Type B pancreatic cell (in vitro differentiated cells): ENCODE measurements around the gene FRAT1. TPM values are rescaled to one million over a fixed set of nuclear protein-coding genes. Genes with fewer than 3 reads are reported as not detected.
A peak's percentile ranks its signal among the peaks of the same experiment; 100 is the strongest.
"Not testable (repeated sequence)": the region's sequence is repeated elsewhere in the genome, so short reads cannot be mapped to it uniquely, and the experiment has no call there.

ENCODE experiments used
- DNase-seq: peaks from one replicate; pipeline ENCODE4 v3.0.0; 2021; ENCODE audit warnings: mixed read lengths; ENCODE audit not compliant: unreplicated experiment; ENCODE audit errors: extremely low spot score
- H3K27ac Mint-ChIP-seq: 2 replicates; pipeline ENCODE4 v1.8.0; 2021; ENCODE audit warnings: mild to moderate bottlenecking, mixed read lengths
- H3K27me3 Mint-ChIP-seq: 2 replicates; pipeline ENCODE4 v1.8.0; 2021; ENCODE audit warnings: mixed read lengths
- H3K36me3 Mint-ChIP-seq: 2 replicates; pipeline ENCODE4 v1.8.0; 2021; ENCODE audit warnings: mixed read lengths
- H3K4me1 Mint-ChIP-seq: one replicate; pipeline ENCODE4 v1.8.0; 2021; ENCODE audit warnings: mixed read lengths; ENCODE audit not compliant: unreplicated experiment
- H3K4me3 Mint-ChIP-seq: 2 replicates; pipeline ENCODE4 v1.8.0; 2021; ENCODE audit warnings: mild to moderate bottlenecking, mixed read lengths
- H3K9me3 Mint-ChIP-seq: 2 replicates; pipeline ENCODE4 v1.8.0; 2021; ENCODE audit warnings: mixed read lengths
- total RNA-seq: library from RNA; stranded (reverse); gene quantifications from 2 replicates; pipeline ENCODE4 v1.2.1, GENCODE V29; 2021; ENCODE audit warnings: low replicate concordance
- TF ChIP-seq, protein P1 (sequence below): fragments of 200-600 bp; sonication (generic); conservative IDR thresholded peaks from 2 replicates; pipeline ENCODE4 v1.5.0; 2021; ENCODE audit warnings: antibody characterized with exemption, mild to moderate bottlenecking

Gene FRAT1
- total RNA-seq, 1 donor from 2014 or later = 4.7 TPM

DNA sequence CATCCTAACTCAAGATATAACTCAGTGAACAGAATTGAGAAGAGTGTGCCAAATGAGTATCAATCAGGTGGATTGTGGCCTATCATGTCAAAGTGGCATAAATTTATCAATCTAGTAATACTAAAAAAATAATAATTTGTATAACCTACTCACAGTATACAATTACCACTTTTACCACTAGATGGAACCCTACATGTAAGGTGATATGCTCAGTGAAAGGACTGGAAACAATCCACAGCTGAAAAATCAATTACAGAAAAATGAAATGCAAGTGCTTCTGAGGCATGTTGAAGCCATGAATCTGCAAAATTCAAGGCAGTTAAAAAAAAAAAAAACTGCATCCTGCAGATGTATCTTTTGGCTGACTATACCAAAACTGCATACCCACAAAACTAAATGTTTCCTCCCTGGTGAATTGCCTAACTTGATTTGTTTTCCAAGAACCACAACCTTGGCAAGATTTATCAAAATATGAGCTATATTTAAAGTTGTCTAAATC is 40.5 kb upstream of the FRAT1 start:
- no peak overlapping the region for H3K4me3 Mint-ChIP-seq
- H3K4me1 Mint-ChIP-seq = peaks cover 6% of the 10 kb centered on the region
- H3K27ac Mint-ChIP-seq = peak overlapping the region; percentile 20
- H3K36me3 Mint-ChIP-seq = no peaks in the 10 kb centered on the region
- TF ChIP-seq, protein P1, sequence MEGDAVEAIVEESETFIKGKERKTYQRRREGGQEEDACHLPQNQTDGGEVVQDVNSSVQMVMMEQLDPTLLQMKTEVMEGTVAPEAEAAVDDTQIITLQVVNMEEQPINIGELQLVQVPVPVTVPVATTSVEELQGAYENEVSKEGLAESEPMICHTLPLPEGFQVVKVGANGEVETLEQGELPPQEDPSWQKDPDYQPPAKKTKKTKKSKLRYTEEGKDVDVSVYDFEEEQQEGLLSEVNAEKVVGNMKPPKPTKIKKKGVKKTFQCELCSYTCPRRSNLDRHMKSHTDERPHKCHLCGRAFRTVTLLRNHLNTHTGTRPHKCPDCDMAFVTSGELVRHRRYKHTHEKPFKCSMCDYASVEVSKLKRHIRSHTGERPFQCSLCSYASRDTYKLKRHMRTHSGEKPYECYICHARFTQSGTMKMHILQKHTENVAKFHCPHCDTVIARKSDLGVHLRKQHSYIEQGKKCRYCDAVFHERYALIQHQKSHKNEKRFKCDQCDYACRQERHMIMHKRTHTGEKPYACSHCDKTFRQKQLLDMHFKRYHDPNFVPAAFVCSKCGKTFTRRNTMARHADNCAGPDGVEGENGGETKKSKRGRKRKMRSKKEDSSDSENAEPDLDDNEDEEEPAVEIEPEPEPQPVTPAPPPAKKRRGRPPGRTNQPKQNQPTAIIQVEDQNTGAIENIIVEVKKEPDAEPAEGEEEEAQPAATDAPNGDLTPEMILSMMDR = peak; percentile 82
- no peak for DNase-seq
- no peaks in the 10 kb centered on the region for H3K9me3 Mint-ChIP-seq
- H3K27me3 Mint-ChIP-seq = no peaks in the 10 kb centered on the region

GRCh38 chr10:97279121-97279815 is 39.8 kb upstream of the FRAT1 start:
- Mint-ChIP-seq H3K9me3 (no peaks in the 10 kb centered on the region), H3K36me3 (no peaks in the 10 kb centered on the region), H3K4me3 (no peak overlapping the region), H3K4me1 (peaks cover 6% of the 10 kb centered on the region), H3K27ac (peak overlapping the region; percentile 20), H3K27me3 (no peaks in the 10 kb centered on the region)
- DNase-seq = peak; percentile 16
- TF ChIP-seq, protein P1 = no peak

GRCh38 chr10:97280783-97281182 is 38.3 kb upstream of the FRAT1 start:
- H3K9me3 Mint-ChIP-seq = no peaks in the 10 kb centered on the region
- H3K4me1 Mint-ChIP-seq = peaks cover 6% of the 10 kb centered on the region
- DNase-seq = peak; percentile 10
- no peak overlapping the region for H3K4me3 Mint-ChIP-seq
- TF ChIP-seq, protein P1 = no peak
- no peaks in the 10 kb centered on the region for H3K27me3 Mint-ChIP-seq
- H3K36me3 Mint-ChIP-seq = peaks cover 1% of the 10 kb centered on the region
- no peak overlapping the region for H3K27ac Mint-ChIP-seq

GRCh38 chr10:97290076-97290475 is 29.0 kb upstream of the FRAT1 start:
- H3K4me3 Mint-ChIP-seq, H3K9me3 Mint-ChIP-seq, H3K36me3 Mint-ChIP-seq, H3K4me1 Mint-ChIP-seq, H3K27ac Mint-ChIP-seq, H3K27me3 Mint-ChIP-seq: not testable (repeated sequence)
- DNase-seq = peak; percentile 49

DNA sequence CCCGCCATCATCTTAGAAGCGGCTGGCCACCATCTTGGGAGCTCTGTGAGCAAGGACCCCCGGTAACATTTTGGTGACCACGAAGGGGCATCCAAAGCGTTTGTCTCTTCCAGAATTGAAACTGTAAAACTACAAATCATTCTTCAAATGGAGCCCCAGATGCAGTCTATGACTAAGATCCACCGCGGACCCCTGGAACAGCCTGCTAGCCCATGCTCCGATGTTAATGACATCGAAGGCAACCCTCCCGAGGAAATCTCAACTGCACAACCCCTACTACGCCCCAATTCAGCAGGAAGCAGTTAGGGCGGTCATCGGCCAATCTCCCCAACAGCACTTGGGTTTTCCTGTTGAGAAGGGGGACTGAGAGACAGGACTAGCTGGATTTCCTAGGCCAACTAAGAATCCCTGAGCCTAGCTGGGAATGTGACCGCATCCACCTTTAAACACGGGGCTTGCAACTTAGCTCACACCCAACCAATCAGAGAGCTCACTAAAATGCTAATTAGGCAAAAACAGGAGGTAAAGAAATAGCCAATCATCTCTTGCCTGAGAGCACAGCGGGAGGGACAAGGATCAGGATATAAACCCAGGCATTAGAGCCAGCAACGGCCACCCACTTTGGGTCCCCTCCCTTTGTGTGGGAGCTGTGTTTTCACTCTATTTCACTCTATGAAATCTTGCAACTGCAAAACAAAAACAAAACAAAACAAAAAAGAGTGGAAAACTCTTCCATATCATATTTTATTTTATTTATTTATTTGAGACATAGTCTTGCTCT is 28.3 kb upstream of the FRAT1 start:
- not testable (repeated sequence) for DNase-seq, H3K36me3 Mint-ChIP-seq, H3K4me1 Mint-ChIP-seq, H3K27ac Mint-ChIP-seq, H3K9me3 Mint-ChIP-seq, H3K27me3 Mint-ChIP-seq
- peak overlapping the region; percentile 69 for H3K4me3 Mint-ChIP-seq

DNA sequence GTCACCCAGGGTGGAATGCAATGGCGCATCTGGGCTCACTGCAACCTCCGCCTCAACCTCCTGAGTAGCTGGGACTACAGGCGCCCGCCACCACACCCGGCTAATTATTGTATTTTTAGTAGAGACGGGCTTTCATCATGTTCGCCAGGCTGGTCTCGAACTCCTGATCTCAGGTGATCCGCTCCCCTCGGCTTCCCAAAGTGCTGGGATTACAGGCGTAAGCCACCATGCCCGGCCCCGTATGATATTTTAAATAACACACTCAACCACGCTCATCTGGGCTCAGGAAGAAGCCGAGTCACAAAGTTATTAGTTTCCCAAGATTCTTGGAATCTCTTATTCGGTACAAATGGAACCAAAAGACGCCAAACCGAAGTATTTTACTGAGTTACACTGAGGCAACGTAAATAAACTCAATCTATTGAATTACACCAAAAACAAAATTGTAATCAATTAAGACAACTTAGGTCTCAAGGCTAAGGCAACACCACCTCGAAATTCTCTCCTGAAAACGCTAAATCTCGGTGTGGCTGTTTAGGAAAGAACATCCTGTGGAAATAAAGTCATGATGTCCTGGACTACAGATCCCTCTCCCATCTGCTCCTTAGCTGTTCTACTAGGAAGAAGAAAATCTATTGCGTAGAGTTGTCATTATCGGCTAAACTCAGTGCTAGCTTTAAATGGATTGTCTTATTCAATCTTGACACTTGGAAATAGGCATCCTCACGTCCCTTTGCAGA is 27.5 kb upstream of the FRAT1 start:
- DNase-seq = no peak
- Mint-ChIP-seq H3K4me3 (peak overlapping the region; percentile 93), H3K36me3 (peaks cover 3% of the 10 kb centered on the region), H3K4me1 (peaks cover 10% of the 10 kb centered on the region), H3K27ac (peak overlapping the region; percentile 90), H3K9me3 (no peaks in the 10 kb centered on the region), H3K27me3 (no peaks in the 10 kb centered on the region)
- TF ChIP-seq, protein P1 = no peak
